GM19452 (cell line): Measurements from ENCODE around the gene UVRAG.
"Not testable (repeated sequence)": the region's sequence is repeated elsewhere in the genome, so short reads cannot be mapped to it uniquely, and the experiment has no call there.

Source experiments
- ATAC-seq: cut with Tn5 transposase; IDR thresholded peaks from one replicate; pipeline ENCODE4 v1.9.1; 2021; ENCODE audit not compliant: unreplicated experiment

The UVRAG gene

GRCh38 chr11:75836417-75836816, 21.4 kb downstream of the UVRAG start:
- ATAC-seq, result no peak

- no peak for ATAC-seq
Measured at GRCh38 chr11:75839851-75840250, 24.8 kb downstream of the UVRAG start.

- ATAC-seq, result no peak
Measured at GRCh38 chr11:75840522-75840921, 25.5 kb downstream of the UVRAG start.

GRCh38 chr11:75841739-75842138, 26.7 kb downstream of the UVRAG start:
- ATAC-seq, result no peak

- ATAC-seq, result no peak
Measured at GRCh38 chr11:75845324-75845723, 30.3 kb downstream of the UVRAG start.

GRCh38 chr11:75849894-75850293, 34.9 kb downstream of the UVRAG start:
- no peak for ATAC-seq

- no peak for ATAC-seq
Measured at GRCh38 chr11:75850787-75851186, 35.8 kb downstream of the UVRAG start.

- ATAC-seq, result no peak
Measured at GRCh38 chr11:75851203-75851602, 36.2 kb downstream of the UVRAG start.

GRCh38 chr11:75852406-75853017, 37.5 kb downstream of the UVRAG start:
- ATAC-seq, result no peak

GRCh38 chr11:75853563-75853962, 38.6 kb downstream of the UVRAG start:
- not testable (repeated sequence) for ATAC-seq

GRCh38 chr11:75853971-75854370, 39.0 kb downstream of the UVRAG start:
- no peak for ATAC-seq

GRCh38 chr11:75855206-75855605, 40.2 kb downstream of the UVRAG start:
- no peak for ATAC-seq

- ATAC-seq, result no peak
Measured at GRCh38 chr11:75856912-75857311, 41.9 kb downstream of the UVRAG start.

GRCh38 chr11:75858042-75858441, 43.0 kb downstream of the UVRAG start:
- ATAC-seq, result no peak

- no peak for ATAC-seq
Measured at GRCh38 chr11:75858613-75859012, 43.6 kb downstream of the UVRAG start.

GRCh38 chr11:75859614-75860013, 44.6 kb downstream of the UVRAG start:
- ATAC-seq, result no peak

- no peak for ATAC-seq
Measured at GRCh38 chr11:75862437-75862836, 47.4 kb downstream of the UVRAG start.

- ATAC-seq, result no peak
Measured at GRCh38 chr11:75867778-75868374, 52.9 kb downstream of the UVRAG start.

GRCh38 chr11:75868990-75869389, 54.0 kb downstream of the UVRAG start:
- ATAC-seq, result no peak

- no peak for ATAC-seq
Measured at GRCh38 chr11:75869661-75870455, 54.8 kb downstream of the UVRAG start.

GRCh38 chr11:75872887-75873416, 57.9 kb downstream of the UVRAG start:
- ATAC-seq, result peak; percentile 24
